Stimulated activated CD4-positive, alpha-beta T cell treated with anti-CD3 and anti-CD28 coated beads, Interleukin-2, amount 100 ng/mL, for 4 hours (primary cell): ENCODE measurements around the gene GRM3.
"Not testable (repeated sequence)": the region's sequence is repeated elsewhere in the genome, so short reads cannot be mapped to it uniquely, and the experiment has no call there.

Source experiments
- DNase-seq: peaks from one replicate; pipeline ENCODE4 v3.0.0-alpha.2; 2020; ENCODE audit warnings: low read depth

The GRM3 gene

DNA sequence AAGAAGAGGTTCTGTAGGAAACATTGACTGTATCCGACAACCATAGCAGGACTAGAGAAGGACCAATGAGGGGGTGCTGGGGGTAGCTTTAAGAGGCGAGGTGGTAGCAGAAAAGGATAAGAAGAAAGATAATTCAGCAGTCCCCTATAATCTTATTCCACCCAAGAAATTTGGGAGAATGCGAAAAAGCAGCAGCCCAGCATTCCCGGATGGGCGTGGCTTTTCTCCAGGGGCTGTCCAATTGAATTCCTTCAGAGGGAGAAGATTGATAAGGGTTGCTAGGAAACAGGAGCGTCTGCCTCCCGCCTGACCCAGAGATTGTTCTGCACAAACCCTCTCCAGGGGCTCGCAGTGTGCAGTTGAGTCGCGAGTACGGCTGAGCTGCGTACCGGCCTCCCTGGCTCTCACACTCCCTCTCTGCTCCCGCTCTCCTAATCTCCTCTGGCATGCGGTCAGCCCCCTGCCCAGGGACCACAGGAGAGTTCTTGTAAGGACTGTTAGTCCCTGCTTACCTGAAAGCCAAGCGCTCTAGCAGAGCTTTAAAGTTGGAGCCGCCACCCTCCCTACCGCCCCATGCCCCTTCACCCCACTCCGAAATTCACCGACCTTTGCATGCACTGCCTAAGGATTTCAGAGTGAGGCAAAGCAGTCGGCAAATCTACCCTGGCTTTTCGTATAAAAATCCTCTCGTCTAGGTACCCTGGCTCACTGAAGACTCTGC lies at the start of gene GRM3:
TSS of gene GRM3 (plus strand) at position 349 of the 721 bp plus-strand sequence. CDS start 121,237 bp downstream, outside the sequence.
- no peak for DNase-seq

DNA sequence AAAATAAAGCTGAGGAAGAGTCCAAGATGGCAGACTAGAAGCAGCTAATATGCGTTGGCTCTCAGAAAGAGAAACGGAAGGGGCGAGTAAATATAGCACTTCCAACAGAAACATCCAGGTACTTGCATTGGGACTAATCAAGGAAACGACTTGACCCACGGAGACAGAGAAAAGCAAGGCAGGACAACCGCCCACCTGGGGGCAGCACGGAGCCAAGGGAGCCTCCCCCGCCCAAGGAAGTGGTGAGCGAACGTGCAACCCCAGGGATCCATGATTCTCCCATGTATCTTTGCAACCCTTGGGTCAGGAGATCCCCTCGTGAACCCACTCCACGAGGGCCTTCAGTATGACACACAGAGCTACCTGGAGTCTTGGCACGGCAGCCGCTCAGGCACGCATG lies 45.4 kb upstream of the GRM3 start:
- no peak for DNase-seq

DNA sequence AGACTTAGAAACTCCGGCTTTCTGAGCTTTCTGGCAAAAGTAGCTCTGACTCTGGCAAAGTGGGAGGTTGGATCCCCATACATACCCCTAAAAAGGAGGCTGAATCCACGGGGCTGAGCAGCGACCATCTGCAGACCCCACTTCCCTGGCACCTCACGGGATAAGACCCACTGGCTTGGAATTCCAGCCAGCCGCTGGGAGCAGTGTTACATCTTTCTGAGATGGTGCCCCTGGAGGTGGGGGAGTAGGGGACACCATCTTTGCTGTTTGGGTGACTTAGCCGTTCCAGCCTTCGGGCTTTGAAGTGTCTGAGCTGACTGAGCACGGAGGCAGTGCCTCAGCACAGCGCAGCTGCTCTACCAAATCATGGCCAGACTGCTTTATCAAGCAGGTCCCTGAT lies 45.0 kb upstream of the GRM3 start:
- no peak for DNase-seq

DNA sequence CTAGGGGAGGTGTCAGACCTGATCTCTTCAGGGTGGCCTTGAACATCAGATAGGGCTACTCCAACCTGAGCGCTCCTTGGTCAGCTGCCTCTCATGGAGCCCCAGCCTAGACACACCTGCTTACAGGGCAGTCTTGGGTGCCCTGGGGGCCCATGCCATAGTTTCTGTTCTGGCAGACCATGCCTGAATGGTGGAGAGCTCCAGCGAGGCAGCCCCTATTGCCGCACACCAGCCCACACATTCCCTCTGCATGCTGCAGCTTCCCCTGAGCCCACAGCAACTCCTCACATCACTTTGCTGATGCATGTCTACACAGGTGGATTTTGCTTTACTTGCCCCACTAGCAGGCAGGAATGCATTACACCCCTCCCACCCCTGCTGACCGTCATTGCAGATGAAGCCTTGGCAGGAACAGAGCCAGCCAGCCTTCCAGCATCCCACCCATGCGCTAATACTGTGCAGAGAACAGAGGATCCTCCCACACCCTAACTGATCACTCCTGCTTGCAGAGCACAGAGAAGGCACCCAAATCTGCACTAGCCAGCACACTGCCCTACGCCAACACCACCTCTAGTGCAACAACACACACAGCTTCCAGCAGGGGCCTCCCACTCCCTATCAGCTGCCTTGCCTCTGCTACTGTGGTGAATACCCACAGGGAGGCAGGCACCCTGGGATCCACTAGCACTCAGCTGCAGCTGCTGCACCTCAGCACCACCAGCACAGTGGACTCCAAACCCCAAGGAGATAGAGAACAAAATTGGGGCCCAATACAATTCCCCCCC lies 43.0 kb upstream of the GRM3 start:
- no peak for DNase-seq

DNA sequence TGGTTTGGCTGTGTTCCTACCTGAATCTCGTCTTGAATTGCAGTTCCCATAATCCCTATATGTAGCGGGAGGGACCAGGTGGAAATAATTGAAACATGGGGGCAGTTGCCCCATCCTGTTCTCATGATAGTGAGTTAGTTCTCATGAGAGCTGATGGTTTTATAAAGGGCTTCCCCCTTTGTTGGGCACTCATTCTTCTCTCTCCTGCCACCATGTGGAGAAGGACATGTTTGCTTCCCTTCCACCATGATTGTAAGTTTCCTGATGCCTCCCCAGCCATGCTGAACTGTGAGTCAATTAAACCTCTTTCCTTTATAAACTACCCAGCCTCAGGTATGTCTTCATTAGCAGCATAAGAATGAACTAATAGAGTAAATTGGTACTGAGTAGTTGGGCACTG lies 28.0 kb upstream of the GRM3 start:
- DNase-seq, result not testable (repeated sequence)

DNA sequence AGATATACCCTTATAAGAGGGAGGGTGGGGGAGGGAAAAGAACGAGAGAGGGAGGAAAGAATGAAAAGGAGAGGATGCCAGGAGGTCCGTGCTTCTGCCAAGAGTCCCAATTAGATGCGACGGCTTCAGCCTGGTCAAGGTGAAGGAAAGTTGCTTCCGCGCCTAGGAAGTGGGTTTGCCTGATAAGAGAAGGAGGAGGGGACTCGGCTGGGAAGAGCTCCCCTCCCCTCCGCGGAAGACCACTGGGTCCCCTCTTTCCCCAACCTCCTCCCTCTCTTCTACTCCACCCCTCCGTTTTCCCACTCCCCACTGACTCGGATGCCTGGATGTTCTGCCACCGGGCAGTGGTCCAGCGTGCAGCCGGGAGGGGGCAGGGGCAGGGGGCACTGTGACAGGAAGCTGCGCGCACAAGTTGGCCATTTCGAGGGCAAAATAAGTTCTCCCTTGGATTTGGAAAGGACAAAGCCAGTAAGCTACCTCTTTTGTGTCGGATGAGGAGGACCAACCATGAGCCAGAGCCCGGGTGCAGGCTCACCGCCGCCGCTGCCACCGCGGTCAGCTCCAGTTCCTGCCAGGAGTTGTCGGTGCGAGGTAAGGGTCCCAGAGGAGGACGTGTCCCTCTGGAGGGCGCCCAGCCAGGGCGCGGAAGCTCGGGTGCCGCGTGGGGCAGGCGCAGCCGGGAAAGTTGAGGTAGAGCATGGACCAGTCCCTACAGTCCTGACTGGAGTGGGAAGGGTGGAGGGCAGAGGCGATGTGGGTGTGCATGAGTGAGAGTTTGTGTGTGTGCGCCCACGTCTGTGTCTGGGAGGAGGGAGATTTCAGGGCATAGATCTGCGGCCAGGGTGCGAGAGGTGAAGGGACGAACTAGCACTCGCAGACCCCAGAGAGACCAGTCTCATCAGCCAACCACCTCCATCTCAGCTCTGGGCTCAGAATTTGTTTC lies 844 bp downstream of the GRM3 start:
- no peak for DNase-seq

DNA sequence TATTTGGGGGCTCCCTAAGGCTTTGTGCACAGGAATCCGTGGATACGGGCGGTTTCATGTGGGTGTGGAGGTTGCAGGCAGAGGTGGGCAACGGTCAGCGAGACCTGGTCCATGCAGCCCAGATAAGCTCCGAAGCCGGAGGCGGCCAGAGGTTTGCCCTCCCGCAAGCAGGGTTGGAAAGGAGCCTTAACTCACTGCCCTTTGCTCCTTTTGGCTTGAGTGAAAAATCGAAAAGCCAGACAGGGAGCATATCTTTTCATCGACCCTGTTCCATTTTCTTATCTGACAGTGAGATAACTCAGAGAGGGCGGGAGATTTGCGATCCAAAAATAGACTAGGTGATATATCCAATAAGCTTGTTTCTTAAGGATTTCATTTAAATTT lies 1.5 kb downstream of the GRM3 start:
- DNase-seq, result no peak

DNA sequence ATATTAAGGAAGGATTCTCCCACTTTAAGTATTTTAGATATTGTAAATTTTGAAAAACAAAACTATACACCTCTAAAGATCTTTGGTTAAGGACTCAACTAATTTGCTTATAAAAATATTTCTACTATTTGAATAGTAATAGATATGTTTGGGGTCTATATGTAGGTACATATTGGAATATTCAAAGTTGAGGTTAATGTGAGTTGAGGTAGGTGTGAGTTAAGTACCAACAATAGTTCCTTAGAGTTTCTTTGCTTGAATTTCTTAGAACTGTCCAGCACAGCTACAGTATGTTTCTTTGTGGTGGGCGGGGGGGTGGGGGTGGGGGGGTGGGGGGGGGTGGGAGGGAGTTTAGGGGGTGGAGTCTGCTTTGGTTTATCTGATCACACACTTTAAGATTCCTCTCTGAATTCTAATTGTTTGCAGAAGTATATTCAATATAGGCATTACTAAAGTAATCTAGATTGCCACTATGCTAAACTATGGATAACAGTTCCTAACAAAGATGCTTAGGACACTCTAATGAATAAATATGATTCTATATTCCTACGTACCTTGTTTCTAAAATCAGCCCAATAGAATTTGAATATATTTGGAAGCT lies 2.1 kb downstream of the GRM3 start:
- no peak for DNase-seq

DNA sequence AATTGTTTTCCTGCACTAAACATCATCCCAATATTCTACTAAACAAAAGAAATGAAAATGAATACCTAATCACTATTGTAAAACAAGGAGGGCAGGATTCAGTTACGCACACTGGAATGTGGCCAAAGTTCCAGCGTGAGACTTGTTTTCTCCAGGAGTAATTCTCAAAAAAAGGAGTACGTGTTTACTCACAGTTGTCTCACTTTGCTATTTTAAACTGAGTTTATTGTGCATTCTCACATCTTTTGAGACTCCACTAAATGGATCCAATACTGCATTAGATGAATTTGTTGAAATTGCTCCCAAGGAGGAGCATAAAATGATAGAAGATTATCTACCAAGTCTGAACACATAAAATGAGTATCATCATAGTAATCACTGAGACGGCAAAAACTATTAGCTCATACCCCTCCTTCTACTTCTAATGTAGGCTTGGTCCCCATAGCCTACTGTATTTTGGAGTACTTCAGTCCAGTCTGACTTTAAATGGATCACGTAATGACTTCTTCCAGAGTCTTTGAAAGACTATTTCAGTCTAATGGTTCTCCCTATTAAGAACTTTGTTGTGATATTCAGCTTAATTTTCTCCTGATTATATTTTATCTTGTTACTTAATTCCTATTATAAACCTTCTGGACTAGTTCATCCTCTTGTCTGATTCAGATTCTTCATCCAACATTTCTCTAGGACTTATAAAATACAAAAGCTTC lies 3.8 kb downstream of the GRM3 start:
- no peak for DNase-seq

DNA sequence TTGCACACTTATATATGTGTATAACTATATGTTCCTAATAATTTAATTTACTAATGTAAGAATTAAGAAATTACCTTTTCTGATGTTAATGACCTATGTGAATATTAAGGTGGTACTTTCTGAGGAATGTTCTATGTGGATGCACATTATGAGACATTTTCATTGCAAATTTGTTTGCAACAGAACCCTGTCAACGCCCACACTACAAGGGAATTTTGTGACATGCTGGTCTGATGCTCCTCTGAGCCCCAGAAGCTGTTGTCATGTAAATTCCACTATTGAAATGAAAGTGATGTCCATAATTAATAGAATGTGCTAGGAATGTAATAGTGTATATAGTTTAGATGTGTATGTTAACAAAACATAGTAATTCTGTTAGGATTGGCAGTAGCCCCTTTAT lies 4.5 kb downstream of the GRM3 start:
- DNase-seq, result no peak

DNA sequence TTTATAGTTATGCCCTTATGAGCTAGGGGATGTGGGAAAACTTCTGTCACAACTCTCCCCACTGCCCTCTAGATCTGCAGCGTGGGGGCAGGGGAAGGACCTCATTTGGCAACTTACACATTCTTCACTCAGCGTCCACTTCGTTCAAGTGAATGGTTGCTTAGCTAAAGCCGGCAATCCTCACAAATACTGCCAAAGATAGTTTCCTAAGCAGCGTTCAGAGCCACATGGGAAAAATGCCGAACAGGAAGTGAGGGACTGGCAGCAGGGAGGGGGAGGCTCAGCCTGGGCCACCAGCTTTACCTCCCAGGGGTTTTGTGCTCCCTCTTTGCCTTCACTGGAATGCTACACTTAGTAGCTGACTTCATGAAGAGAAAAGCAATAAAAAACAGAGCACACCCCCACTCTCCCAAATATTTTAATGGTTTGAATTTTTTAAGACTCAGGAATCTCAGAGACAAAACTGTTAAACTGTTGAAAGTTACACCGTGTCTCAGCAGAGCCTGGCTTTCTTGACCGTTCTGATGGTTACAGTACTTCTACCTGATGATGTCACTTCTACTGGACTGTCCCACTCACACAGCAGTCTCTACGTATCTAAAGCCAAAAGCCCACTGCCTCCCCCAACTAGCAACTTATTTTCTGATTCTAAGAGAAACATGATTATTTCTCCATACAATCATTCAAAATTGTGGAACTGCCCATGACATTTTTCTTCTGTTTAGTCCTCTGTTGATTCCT lies 10.4 kb downstream of the GRM3 start:
- DNase-seq, result no peak

DNA sequence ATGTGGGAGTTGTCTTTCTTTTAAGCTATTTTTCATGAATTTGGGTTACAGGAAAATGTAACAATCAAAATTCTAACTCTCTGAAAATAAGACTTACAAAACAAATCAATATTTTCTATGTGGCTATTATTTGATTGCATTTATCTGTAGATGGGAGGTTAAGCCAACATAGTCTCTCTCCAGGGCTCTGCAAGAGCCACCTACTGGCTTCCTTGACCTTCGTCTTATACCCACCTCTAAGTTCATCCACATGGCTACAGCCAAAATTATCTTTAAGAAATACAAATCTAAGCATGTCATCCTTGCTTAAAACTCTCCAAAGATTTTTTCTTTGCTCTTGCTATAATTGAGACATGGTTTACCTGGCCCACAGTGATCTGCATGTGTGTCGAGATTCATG lies 14.2 kb downstream of the GRM3 start:
- DNase-seq, result no peak

DNA sequence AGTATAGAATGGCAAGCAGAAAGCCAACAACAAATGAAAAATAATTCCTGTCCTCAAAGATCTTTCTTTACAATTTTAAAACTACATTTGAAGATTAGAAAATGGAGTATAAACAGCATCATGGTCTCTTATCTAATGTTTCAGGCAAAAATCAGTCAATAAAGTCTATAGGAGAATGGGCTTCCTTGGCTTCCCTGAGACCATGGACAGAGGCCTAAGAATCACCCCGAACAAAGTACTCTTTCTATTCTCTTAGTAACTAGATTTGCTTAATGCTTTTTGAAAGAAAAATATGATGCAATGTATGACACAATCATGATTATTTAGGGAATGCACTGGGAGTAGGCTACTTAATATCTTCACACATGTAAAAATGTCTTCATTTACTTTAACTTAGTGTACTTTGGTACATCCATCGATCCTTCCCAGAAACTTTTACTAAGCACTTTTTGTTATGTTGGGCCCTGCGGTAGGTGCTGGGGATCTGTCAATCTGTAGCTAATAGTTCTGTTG lies 17.3 kb downstream of the GRM3 start:
- DNase-seq, result no peak

DNA sequence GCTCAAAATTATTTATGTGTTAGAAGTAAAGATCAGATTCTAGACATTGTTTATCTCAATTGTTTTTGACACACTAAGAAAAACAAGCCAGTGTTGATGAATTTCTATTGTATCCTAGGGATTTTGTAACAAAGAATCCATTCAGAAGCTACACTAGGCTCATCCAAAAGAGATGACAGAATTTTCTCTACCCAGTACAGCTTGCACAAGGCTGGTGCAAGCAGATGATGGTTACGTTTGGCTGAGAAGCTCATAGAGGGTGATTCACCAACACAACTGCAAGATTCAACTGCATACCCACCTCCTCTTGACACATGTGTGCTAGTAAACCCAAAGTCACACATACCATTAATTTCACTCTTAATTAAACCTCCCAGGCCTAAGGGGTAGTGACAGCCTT lies 20.8 kb downstream of the GRM3 start:
- DNase-seq, result no peak

DNA sequence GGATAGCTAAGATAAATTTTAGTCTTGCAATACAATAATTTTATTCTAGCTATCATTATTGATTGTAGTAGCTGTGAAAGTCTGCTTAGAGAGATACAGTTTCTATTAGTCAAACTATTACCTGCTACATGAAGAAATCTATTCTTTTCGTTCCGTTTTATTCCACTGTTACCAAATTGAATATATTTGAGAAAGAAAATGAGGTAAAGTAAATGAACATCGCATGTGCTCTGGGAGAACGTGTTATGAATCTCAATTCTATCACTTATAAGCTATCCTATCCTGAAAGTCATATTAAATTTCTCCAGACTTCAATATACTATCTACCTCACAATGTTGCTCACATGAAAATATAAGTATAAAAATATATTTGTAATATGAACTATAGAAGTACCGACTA lies 21.3 kb downstream of the GRM3 start:
- no peak for DNase-seq

DNA sequence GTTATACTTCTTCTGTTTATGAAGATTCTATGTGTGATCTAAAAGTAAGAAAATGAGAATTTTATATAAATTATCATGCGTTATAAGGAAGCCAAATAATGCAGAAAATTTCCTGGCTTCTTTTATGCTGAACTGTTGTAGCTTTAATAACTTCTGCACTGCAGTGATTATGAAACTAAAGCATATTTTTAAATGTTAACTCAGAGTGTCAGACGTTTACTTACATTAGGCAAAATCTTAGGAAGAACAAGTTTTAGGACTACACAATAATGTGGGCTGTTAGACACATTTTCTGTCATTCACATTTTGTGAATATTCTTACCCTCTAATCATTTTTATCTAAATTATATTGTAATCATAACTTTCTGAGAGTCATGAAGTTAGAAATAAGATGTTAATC lies 22.0 kb downstream of the GRM3 start:
- DNase-seq, result no peak

DNA sequence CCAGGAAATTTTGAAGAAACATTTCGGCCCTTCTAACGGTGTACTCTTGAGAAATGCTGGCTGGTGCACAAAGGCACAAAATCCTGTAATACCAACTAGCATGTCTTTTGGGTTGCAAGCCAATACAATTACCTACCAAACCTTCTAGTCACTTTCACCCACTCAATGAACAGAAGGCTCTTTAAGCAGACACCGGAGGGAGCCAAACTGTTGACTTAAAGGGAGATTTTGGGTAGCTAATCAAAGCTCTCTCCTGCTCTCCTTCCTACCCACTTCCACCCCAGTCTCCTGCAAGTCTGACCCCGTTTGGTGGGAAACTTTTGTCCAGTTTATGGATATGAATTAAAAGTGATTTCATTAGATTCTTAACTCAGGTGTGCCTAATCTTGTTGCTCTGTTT lies 24.0 kb downstream of the GRM3 start:
- DNase-seq, result no peak

DNA sequence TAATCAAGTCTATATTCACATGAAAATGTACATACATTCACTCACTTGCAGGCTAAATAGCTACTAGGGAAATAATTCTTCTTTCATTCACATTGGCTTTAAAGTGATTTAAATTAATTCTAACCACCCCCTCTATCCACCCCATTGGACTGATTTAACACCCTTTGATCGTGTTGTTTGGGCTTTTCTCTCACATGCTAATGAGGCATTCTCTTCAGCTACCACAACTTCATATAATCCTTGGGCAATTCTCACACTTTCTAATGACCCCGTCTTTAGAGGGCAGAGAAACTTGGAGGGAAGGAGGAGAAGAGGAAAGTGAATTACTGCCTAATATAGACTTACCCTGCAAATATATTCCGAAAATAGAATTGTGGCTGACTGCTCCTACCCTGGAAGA lies 24.6 kb downstream of the GRM3 start:
- DNase-seq, result no peak

DNA sequence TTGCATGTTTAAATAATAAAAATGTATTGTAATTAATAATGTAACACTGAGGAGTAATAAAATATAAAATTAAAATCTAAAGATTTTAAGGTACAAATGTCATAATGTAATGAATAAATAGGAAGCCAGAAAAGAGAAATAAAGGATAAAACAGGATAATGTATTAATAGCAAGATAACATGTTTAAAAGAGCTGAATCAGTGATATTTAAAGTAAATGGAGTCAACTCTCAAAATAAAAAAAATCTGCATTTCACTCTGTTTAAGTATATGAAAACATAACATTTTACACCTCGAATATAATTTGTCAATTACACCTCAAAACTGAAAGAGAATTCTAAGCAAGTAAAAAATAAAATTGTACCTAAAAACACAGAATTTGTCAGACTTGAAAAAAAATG lies 44.1 kb downstream of the GRM3 start:
- DNase-seq, result no peak

DNA sequence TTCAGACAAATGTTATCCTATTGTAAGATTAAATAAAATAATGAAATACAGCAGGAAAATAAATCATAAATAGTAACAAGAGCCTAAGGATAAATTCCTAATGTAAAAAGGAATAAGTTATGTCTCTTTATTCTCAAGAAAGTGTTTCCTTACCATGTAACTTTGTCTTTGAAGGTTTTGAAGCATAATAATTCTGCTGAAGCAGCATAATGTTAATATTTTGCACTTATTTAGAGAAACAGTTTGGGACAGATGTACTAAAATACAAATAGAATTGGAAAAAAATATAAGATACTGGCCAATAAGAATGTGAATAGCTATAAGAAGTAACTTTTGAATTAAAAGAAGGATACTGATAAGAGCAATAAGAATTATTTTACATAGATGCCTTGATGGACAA lies 45.7 kb downstream of the GRM3 start:
- DNase-seq, result no peak

DNA sequence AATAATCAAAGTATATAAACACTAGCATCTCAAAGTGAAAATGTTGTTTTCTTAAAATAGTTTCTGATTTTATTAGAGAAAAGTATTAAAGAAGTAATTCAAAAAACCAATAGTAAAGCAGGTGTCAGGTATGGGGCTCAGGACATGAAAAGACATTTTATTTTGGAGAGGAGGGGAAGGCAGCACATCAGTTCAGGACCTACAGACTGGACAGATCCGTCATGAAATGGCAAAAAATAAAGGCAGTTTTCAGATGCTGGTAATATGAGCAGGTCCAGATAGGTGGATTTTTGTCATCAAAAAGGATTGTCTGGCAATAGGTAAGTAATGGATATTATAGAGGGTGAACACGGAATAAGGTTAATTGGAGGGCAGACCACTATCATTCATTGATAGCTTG lies 49.0 kb downstream of the GRM3 start:
- no peak for DNase-seq
